Measurements from ENCODE around the gene CACNA1G. TPM values are rescaled to one million over a fixed set of nuclear protein-coding genes. Genes with fewer than 3 reads are reported as not detected.

Gene CACNA1G
- total and polyA plus RNA-seq, 2 donors (not counting 3 experiments of a cell fraction or from before 2014, with no cell fraction given): not detected

DNA sequence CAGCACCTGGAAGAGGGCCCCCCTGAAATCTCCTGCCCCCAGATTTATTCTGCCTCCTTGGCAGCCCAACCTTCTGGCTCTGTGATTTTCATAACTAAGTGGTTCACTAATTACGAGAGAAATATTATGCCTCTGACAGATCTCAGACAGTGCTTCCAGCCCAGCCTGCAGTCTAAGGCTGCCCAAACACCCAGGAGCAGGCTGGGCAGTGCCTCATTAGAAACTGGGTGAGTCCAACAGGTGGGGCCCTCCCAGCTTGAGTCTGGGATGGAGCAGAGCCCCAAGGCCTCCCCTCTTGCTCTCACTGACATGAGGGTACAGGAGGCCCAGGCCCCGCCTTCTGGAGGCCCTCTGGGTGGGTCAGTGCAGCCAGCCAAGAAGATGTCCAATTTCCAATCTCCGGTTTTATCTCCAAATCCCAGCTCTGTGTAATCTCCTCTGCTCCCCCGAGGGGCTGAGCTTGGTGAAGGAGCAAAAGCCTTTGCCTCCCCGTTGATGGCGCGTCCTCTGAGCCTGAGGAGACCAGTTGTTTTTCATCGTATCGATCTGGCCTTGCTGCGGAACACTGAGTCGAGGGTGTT, 54.0 kb downstream of the CACNA1G start:
- H3K9ac ChIP-seq (replicated peaks; ENCODE audit: extremely low read depth, insufficient read depth, low read length): no peak overlapping the region
- ChIA-PET POLR2A (no interaction called here), CTCF (interaction anchor here (0.9 to 1.6 kb wide), 2 partner anchors 11 to 13 kb away, joined by 5 read pairs; no protein-coding TSS in a partner anchor)
- no peaks in the 10 kb centered on the region for H3K79me2 ChIP-seq (ENCODE audit: control insufficient read depth, insufficient read depth, low read length)
- intact Hi-C loops (cut with micrococcal nuclease): loop anchor here (5.0 kb wide), 1 partner anchor 52 kb away; the partner anchor contains the start of gene CACNA1G
- no peak for FAIRE-seq
- H4K20me1 ChIP-seq (replicated peaks; ENCODE audit: control insufficient read depth, extremely low read depth, insufficient read depth, low read length): no peaks in the 10 kb centered on the region
- no peak for DNase-seq (ENCODE audit: low read depth, low spot score)
- H3K9me1 ChIP-seq (replicated peaks; ENCODE audit: control insufficient read depth, extremely low read depth, insufficient read depth, low read length): no peaks in the 10 kb centered on the region
- dilution Hi-C loops (cut with MboI; ENCODE audit: extremely low pct_ligation_motif_present, low sequenced_read_pairs): no loop called here
- H3K36me3 ChIP-seq (ENCODE audit: control insufficient read depth in 2 of 2, extremely low read depth in 1 of 2, insufficient read depth in 2 of 2, low read length in 2 of 2): no peaks in the 10 kb centered on the region
- H3K27me3 ChIP-seq (ENCODE audit: control insufficient read depth in 2 of 2, insufficient read depth in 2 of 2, low read length in 2 of 2): no peaks in the 10 kb centered on the region
- H3K4me1 ChIP-seq (ENCODE audit: control insufficient read depth, extremely low read depth, insufficient read depth, low read length): peaks cover 6% of the 10 kb centered on the region
- no peaks in the 10 kb centered on the region for H3K9me3 ChIP-seq (replicated peaks; ENCODE audit: control insufficient read depth, insufficient read depth, low read length)
- H3K27ac ChIP-seq (ENCODE audit: insufficient read depth, low read depth, low read length): no peak overlapping the region
- no peak overlapping the region for H2AFZ ChIP-seq (ENCODE audit: low read depth, low read length)
- H3K4me3 ChIP-seq (replicated peaks in 1 of 3; ENCODE audit: insufficient read depth in 1 of 3, low read depth in 1 of 3, low read length in 3 of 3): no peak overlapping the region
- no peak overlapping the region for H3K4me2 ChIP-seq (ENCODE audit: insufficient read depth, low read length)
- TF ChIP-seq, protein P1, sequence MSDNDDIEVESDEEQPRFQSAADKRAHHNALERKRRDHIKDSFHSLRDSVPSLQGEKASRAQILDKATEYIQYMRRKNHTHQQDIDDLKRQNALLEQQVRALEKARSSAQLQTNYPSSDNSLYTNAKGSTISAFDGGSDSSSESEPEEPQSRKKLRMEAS (IDR thresholded peaks at IDR 0.05; ENCODE audit: insufficient read depth, insufficient read length): no peak
- TF ChIP-seq, protein P2, sequence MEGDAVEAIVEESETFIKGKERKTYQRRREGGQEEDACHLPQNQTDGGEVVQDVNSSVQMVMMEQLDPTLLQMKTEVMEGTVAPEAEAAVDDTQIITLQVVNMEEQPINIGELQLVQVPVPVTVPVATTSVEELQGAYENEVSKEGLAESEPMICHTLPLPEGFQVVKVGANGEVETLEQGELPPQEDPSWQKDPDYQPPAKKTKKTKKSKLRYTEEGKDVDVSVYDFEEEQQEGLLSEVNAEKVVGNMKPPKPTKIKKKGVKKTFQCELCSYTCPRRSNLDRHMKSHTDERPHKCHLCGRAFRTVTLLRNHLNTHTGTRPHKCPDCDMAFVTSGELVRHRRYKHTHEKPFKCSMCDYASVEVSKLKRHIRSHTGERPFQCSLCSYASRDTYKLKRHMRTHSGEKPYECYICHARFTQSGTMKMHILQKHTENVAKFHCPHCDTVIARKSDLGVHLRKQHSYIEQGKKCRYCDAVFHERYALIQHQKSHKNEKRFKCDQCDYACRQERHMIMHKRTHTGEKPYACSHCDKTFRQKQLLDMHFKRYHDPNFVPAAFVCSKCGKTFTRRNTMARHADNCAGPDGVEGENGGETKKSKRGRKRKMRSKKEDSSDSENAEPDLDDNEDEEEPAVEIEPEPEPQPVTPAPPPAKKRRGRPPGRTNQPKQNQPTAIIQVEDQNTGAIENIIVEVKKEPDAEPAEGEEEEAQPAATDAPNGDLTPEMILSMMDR (IDR thresholded peaks at IDR 0.05; ENCODE audit: extremely low read depth in 1 of 2, insufficient read depth in 1 of 2, low read depth in 1 of 2, low read length in 2 of 2): no peak
- TF ChIP-seq FOS (IDR thresholded peaks at IDR 0.05; ENCODE audit: borderline replicate concordance, insufficient read depth, low read length) (no peak), POLR2AphosphoS5 (IDR thresholded peaks at IDR 0.05; ENCODE audit: insufficient read depth, low read depth, low read length) (no peak), GATA2 (IDR thresholded peaks at IDR 0.05; ENCODE audit: insufficient read depth, insufficient read length, low read depth, low read length) (no peak), EZH2 (IDR thresholded peaks at IDR 0.05; ENCODE audit: borderline replicate concordance, low read depth, low read length, severe bottlenecking) (no peak), POLR2A (IDR thresholded peaks at IDR 0.05; ENCODE audit: low read depth, low read length) (no peak), JUN (IDR thresholded peaks at IDR 0.05; ENCODE audit: borderline replicate concordance, insufficient read depth, insufficient read length, low read depth) (no peak), MYC (IDR thresholded peaks at IDR 0.05; ENCODE audit: low read depth, low read length) (no peak)
- BruUV-seq (replicated peaks): no TSS peak

Measured in endothelial cell of umbilical vein (primary cell).